KMS-11 (cell line): Measurements from ENCODE around the gene FCHSD2.

ENCODE experiments used
- H2AFZ ChIP-seq: fragments of 200-600 bp; sonication (generic); 2 replicates; pipeline ENCODE4 v1.6.1; 2016; ENCODE audit warnings: antibody characterized with exemption, mixed run types, low read depth
- H3K27ac ChIP-seq: fragments of 200-600 bp; sonication (generic); 2 replicates; pipeline ENCODE4 v1.6.1; 2016; ENCODE audit warnings: mild to moderate bottlenecking, mixed run types
- H3K27me3 ChIP-seq: fragments of 200-600 bp; sonication (generic); 2 replicates; pipeline ENCODE4 v1.6.1; 2017; ENCODE audit warnings: mild to moderate bottlenecking, low read depth, mixed run types, moderate library complexity; ENCODE audit not compliant: insufficient read depth
- H3K36me3 ChIP-seq: fragments of 200-600 bp; sonication (generic); 2 replicates; pipeline ENCODE4 v1.6.1; 2017; ENCODE audit warnings: mild to moderate bottlenecking, mixed run types; ENCODE audit not compliant: insufficient read depth
- H3K4me1 ChIP-seq: fragments of 200-600 bp; sonication (generic); 2 replicates; pipeline ENCODE4 v1.6.1; 2016; ENCODE audit warnings: mild to moderate bottlenecking, low read depth, mixed run types; ENCODE audit not compliant: poor library complexity, severe bottlenecking
- H3K4me2 ChIP-seq: fragments of 200-600 bp; sonication (generic); 2 replicates; pipeline ENCODE4 v1.7.0; 2016; ENCODE audit warnings: mild to moderate bottlenecking, mixed run types
- H3K4me3 ChIP-seq: fragments of 200-600 bp; sonication (generic); IDR thresholded peaks from 2 replicates; pipeline ENCODE4 v1.6.1; 2017; ENCODE audit warnings: low read depth, low read length, mixed read lengths; ENCODE audit not compliant: insufficient read depth
- H3K79me2 ChIP-seq: fragments of 200-600 bp; sonication (generic); 2 replicates; pipeline ENCODE4 v1.6.1; 2016; ENCODE audit warnings: low read depth, mixed run types; ENCODE audit not compliant: insufficient read depth
- H3K9ac ChIP-seq: fragments of 200-600 bp; sonication (generic); 2 replicates; pipeline ENCODE4 v1.6.1; 2016; ENCODE audit warnings: mild to moderate bottlenecking, mixed run types
- H4K20me1 ChIP-seq: fragments of 200-600 bp; sonication (generic); 2 replicates; pipeline ENCODE4 v1.6.1; 2016; ENCODE audit warnings: mild to moderate bottlenecking, mixed run types; ENCODE audit not compliant: insufficient read depth
- CTCF ChIP-seq: fragments of 200-600 bp; sonication (generic); conservative IDR thresholded peaks from 2 replicates; pipeline ENCODE4 v1.6.1; 2017; ENCODE audit warnings: low read depth, mild to moderate bottlenecking, antibody characterized with exemption, low read length, moderate library complexity, mixed read lengths

Gene FCHSD2

GRCh38 chr11:73009972-73010371, 132.1 kb downstream of the FCHSD2 start:
- Histone ChIP-seq H3K4me2 (no peak overlapping the region), H3K4me3 (no peak overlapping the region), H3K4me1 (no peaks in the 10 kb centered on the region), H4K20me1 (no peaks in the 10 kb centered on the region), H3K79me2 (no peaks in the 10 kb centered on the region), H3K27me3 (no peaks in the 10 kb centered on the region), H3K27ac (no peak overlapping the region), H3K9ac (no peak overlapping the region), H2AFZ (no peak overlapping the region), H3K36me3 (no peaks in the 10 kb centered on the region)
- no peak for TF ChIP-seq CTCF

- no peak overlapping the region for H3K4me2 ChIP-seq
- H3K36me3 ChIP-seq, result no peaks in the 10 kb centered on the region
- TF ChIP-seq CTCF, result no peak
Measured at GRCh38 chr11:73004088-73004487, 138.0 kb downstream of the FCHSD2 start.

GRCh38 chr11:73003088-73003487, 139.0 kb downstream of the FCHSD2 start:
- no peaks in the 10 kb centered on the region for H3K79me2 ChIP-seq
- no peaks in the 10 kb centered on the region for H3K36me3 ChIP-seq
- no peak overlapping the region for H3K4me2 ChIP-seq
- H2AFZ ChIP-seq, result no peak overlapping the region
- H4K20me1 ChIP-seq, result no peaks in the 10 kb centered on the region
- TF ChIP-seq CTCF, result no peak
- no peaks in the 10 kb centered on the region for H3K27me3 ChIP-seq
- H3K9ac ChIP-seq, result no peak overlapping the region
- H3K4me1 ChIP-seq, result no peaks in the 10 kb centered on the region
- H3K4me3 ChIP-seq, result no peak overlapping the region
- no peak overlapping the region for H3K27ac ChIP-seq

More at GRCh38 chr11:73004088-73004487, 138.0 kb downstream of the FCHSD2 start:
- Histone ChIP-seq H3K27ac (no peak overlapping the region), H3K79me2 (no peaks in the 10 kb centered on the region), H3K4me1 (no peaks in the 10 kb centered on the region), H2AFZ (no peak overlapping the region), H3K27me3 (no peaks in the 10 kb centered on the region), H3K4me3 (no peak overlapping the region), H3K9ac (no peak overlapping the region), H4K20me1 (no peaks in the 10 kb centered on the region)

- Histone ChIP-seq H3K27ac (no peak overlapping the region), H2AFZ (no peak overlapping the region), H3K4me2 (no peak overlapping the region), H3K27me3 (no peaks in the 10 kb centered on the region), H3K4me1 (no peaks in the 10 kb centered on the region), H4K20me1 (no peaks in the 10 kb centered on the region), H3K9ac (no peak overlapping the region), H3K79me2 (no peaks in the 10 kb centered on the region), H3K4me3 (no peak overlapping the region), H3K36me3 (no peaks in the 10 kb centered on the region)
- TF ChIP-seq CTCF, result no peak
Measured at GRCh38 chr11:73002214-73002613, 139.9 kb downstream of the FCHSD2 start.
